Smooth muscle cell (in vitro differentiated cells): ENCODE results near the gene SPOPL. TPM values are rescaled to one million over a fixed set of nuclear protein-coding genes. Genes with fewer than 3 reads are reported as not detected.
"Not testable (repeated sequence)": the region's sequence is repeated elsewhere in the genome, so short reads cannot be mapped to it uniquely, and the experiment has no call there.

ENCODE experiments used
- DNase-seq: peaks from one replicate; lab custom pipeline; 2025; ENCODE audit not compliant: unreplicated experiment; lab: John Stamatoyannopoulos, UW
- H2AFZ ChIP-seq: fragments of 200-600 bp; sonication (generic); 2 replicates; pipeline ENCODE4 v1.6.0; 2016; ENCODE audit warnings: antibody characterized with exemption, low read depth, mild to moderate bottlenecking
- H3F3A ChIP-seq: fragments of 200-600 bp; sonication (generic); 2 replicates; pipeline ENCODE4 v1.6.0; 2017; ENCODE audit warnings: antibody characterized with exemption, low read depth
- H3K27ac ChIP-seq: fragments of 200-600 bp; sonication (generic); 2 replicates; pipeline ENCODE4 v1.5.1; 2016; ENCODE audit warnings: low read depth, mild to moderate bottlenecking
- H3K27me3 ChIP-seq: fragments of 200-600 bp; sonication (generic); 2 replicates; pipeline ENCODE4 v1.6.1; 2016; ENCODE audit warnings: low read depth, mild to moderate bottlenecking
- H3K36me3 ChIP-seq: fragments of 200-600 bp; sonication (generic); 2 replicates; pipeline ENCODE4 v1.5.1; 2016; ENCODE audit warnings: low read depth
- H3K4me1 ChIP-seq: fragments of 200-600 bp; sonication (generic); 2 replicates; pipeline ENCODE4 v1.5.1; 2016; ENCODE audit warnings: low read depth
- H3K4me2 ChIP-seq: fragments of 200-600 bp; sonication (generic); 2 replicates; pipeline ENCODE4 v1.6.0; 2016; ENCODE audit warnings: mild to moderate bottlenecking
- H3K4me3 ChIP-seq: fragments of 200-600 bp; sonication (generic); 2 replicates; pipeline ENCODE4 v1.5.1; 2016; ENCODE audit warnings: mild to moderate bottlenecking
- H3K79me2 ChIP-seq: fragments of 200-600 bp; sonication (generic); 2 replicates; pipeline ENCODE4 v1.6.0; 2016; ENCODE audit warnings: low read depth, mild to moderate bottlenecking
- H3K9ac ChIP-seq: fragments of 200-600 bp; sonication (generic); 2 replicates; pipeline ENCODE4 v1.6.0; 2016; ENCODE audit warnings: low read depth
- H3K9me3 ChIP-seq: fragments of 200-600 bp; sonication (generic); replicated peaks from 2 replicates; pipeline ENCODE4 v1.5.1; 2016; ENCODE audit warnings: low read depth
- H4K20me1 ChIP-seq: fragments of 200-600 bp; sonication (generic); 2 replicates; pipeline ENCODE4 v1.6.0; 2016; ENCODE audit warnings: low read depth
- WGBS: methylation state at CpG from one replicate; pipeline ENCODE4 v1.1.7; 2016; ENCODE audit warnings: low lambda C conversion rate; 5-methylcytosine and 5-hydroxymethylcytosine counted together
- polyA plus RNA-seq: library from polyadenylated mRNA; unstranded; fragments of >200 nt; fragmentation: Nextera tagmentation; extraction: Ambion mirVana; gene quantifications from 2 replicates; pipeline ENCODE4 v1.2.1, GENCODE V29; 2016
- total RNA-seq: library from RNA; depleted of rRNA; stranded (reverse); fragments of >200 nt; gene quantifications from 2 replicates; pipeline ENCODE4 v1.2.3, GENCODE V29; 2014
- TF ChIP-seq, protein P1 (sequence below): fragments of 200-600 bp; sonication (generic); IDR thresholded peaks from 2 replicates; pipeline ENCODE4 v1.5.1; 2017; ENCODE audit warnings: borderline replicate concordance, mild to moderate bottlenecking, antibody characterized with exemption; ENCODE audit not compliant: insufficient read depth, poor library complexity, severe bottlenecking

The SPOPL gene
- total and polyA plus RNA-seq, 2 experiments from 2014 or later = 3.7 to 27.7 TPM

DNA sequence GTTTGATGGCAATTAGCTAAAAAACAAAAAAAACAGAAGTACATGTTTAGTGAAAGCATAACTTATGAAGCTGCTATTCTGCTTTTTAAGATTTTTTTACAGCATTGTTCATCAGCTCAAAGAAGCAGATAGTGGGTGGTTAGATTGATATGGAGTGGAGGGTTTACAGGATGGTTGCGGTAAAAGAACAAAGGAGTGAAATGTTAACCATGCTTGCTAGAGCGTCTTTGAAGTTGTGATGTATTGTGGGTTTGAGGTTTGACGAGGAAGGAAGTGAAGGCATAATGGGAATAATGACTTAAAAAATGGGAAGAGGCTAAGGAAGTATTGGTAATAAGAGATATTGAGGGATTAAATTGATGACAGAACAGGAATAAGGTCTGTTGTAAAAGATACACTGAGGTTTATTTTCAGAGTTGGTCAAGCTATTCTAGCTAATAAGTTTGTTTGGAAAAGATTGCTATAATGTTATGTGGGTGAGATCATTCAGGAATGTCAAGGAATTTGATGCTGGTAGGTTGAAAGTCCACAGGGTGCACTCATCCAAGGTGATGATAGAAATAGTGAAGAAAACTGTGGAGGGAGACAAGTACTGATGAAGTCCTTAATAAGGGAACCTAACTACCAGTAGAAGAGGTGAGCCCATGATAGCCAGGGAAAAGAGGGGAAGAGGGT, 14.6 kb downstream of the SPOPL start:
- TF ChIP-seq, protein P1, sequence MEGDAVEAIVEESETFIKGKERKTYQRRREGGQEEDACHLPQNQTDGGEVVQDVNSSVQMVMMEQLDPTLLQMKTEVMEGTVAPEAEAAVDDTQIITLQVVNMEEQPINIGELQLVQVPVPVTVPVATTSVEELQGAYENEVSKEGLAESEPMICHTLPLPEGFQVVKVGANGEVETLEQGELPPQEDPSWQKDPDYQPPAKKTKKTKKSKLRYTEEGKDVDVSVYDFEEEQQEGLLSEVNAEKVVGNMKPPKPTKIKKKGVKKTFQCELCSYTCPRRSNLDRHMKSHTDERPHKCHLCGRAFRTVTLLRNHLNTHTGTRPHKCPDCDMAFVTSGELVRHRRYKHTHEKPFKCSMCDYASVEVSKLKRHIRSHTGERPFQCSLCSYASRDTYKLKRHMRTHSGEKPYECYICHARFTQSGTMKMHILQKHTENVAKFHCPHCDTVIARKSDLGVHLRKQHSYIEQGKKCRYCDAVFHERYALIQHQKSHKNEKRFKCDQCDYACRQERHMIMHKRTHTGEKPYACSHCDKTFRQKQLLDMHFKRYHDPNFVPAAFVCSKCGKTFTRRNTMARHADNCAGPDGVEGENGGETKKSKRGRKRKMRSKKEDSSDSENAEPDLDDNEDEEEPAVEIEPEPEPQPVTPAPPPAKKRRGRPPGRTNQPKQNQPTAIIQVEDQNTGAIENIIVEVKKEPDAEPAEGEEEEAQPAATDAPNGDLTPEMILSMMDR = no peak
- DNase-seq = no peak
- H3K9ac ChIP-seq = no peak overlapping the region
- no peak overlapping the region for H3K27ac ChIP-seq
- peak overlapping the region; percentile 32 for H3K4me2 ChIP-seq
- H3K4me1 ChIP-seq = peaks cover 17% of the 10 kb centered on the region
- no peak overlapping the region for H2AFZ ChIP-seq
- no peaks in the 10 kb centered on the region for H3K9me3 ChIP-seq
- H3K4me3 ChIP-seq = no peak overlapping the region
- no peaks in the 10 kb centered on the region for H3F3A ChIP-seq
- WGBS = 35% methylated on average over 3 of the region's 3 CpGs
- peaks cover 97% of the 10 kb centered on the region for H4K20me1 ChIP-seq
- no peaks in the 10 kb centered on the region for H3K27me3 ChIP-seq
- H3K36me3 ChIP-seq = no peaks in the 10 kb centered on the region
- peaks cover 99% of the 10 kb centered on the region for H3K79me2 ChIP-seq

DNA sequence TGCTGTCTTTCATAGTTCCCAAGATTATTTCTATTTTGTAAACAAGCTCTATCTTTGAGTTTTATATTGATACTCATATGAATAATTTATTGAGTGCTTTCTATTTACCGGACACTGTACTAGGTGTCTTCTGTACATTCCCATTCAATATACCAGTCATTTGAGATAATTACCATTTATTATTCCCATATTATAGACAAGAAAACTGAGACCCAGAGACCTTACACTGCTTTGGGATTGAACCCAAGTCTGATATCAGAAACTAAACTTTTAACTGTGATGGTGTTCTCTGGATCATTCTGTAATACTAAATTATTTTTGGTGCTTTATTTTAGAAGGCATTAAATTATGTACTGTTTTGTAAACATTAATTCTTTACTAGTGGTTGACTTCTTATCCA, 17.3 kb downstream of the SPOPL start:
- no peaks in the 10 kb centered on the region for H3K9me3 ChIP-seq
- H4K20me1 ChIP-seq = peaks cover 82% of the 10 kb centered on the region
- H3K9ac ChIP-seq = no peak overlapping the region
- H3K79me2 ChIP-seq = peaks cover 98% of the 10 kb centered on the region
- no peaks in the 10 kb centered on the region for H3K27me3 ChIP-seq
- no peak overlapping the region for H3K4me3 ChIP-seq
- 100% methylated on average over 1 of the region's 1 CpG for WGBS
- TF ChIP-seq, protein P1 = no peak
- H3K36me3 ChIP-seq = no peaks in the 10 kb centered on the region
- H3K4me1 ChIP-seq = peaks cover 21% of the 10 kb centered on the region
- H3K4me2 ChIP-seq = no peak overlapping the region
- DNase-seq = no peak
- H2AFZ ChIP-seq = no peak overlapping the region
- no peaks in the 10 kb centered on the region for H3F3A ChIP-seq
- no peak overlapping the region for H3K27ac ChIP-seq

GRCh38 chr2:138521821-138522220, 20.3 kb downstream of the SPOPL start:
- Histone ChIP-seq H3K9me3 (no peaks in the 10 kb centered on the region), H2AFZ (no peak overlapping the region), H3K4me2 (no peak overlapping the region), H3K27me3 (no peaks in the 10 kb centered on the region), H3K4me1 (peaks cover 7% of the 10 kb centered on the region), H4K20me1 (peaks cover 66% of the 10 kb centered on the region), H3K4me3 (no peak overlapping the region), H3K79me2 (peaks cover 98% of the 10 kb centered on the region), H3K36me3 (no peaks in the 10 kb centered on the region), H3F3A (no peaks in the 10 kb centered on the region), H3K9ac (no peak overlapping the region), H3K27ac (no peak overlapping the region)
- WGBS = 69% methylated on average over 5 of the region's 5 CpGs
- no peak for DNase-seq
- TF ChIP-seq, protein P1 = no peak

- Histone ChIP-seq H3K4me3 (no peak overlapping the region), H3K27me3 (no peaks in the 10 kb centered on the region), H3K27ac (no peak overlapping the region), H3K4me1 (peaks cover 7% of the 10 kb centered on the region), H3K9me3 (no peaks in the 10 kb centered on the region), H4K20me1 (peaks cover 66% of the 10 kb centered on the region), H3K79me2 (peaks cover 98% of the 10 kb centered on the region), H3K36me3 (no peaks in the 10 kb centered on the region), H2AFZ (no peak overlapping the region), H3F3A (no peaks in the 10 kb centered on the region), H3K4me2 (no peak overlapping the region), H3K9ac (no peak overlapping the region)
- no peak for DNase-seq
- TF ChIP-seq, protein P1 = no peak
- 73% methylated on average over 3 of the region's 3 CpGs for WGBS
Measured at GRCh38 chr2:138522556-138522955, 21.0 kb downstream of the SPOPL start.

DNA sequence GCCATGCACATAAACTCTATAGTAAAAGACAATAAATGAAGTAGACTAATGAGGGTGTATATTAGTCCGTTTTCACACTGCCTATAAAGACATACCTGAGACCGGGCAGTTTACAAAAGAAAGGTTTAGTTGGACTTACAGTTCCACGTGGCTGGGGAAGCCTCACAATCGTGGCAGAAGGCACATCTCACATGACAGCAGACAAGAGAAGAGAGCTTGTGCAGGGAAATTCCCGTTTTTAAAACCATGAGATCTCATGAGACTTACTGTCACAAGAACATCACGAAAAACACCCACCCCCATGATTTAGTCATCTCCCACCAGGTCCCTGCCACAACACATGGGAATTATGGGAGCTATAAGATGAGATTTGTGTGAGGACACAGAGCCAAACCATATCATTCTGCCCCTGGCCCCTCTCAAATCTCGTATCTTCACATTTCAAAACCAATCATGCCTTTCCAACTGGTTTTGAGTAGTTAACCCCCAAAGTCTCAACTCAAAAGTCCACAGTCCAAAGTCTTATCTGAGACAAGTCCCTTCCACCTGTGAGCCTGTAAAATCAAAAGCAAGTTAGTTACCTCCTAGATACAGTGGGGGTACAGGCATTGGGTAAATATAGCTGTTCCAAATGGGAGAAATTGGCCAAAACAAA, 21.6 kb downstream of the SPOPL start:
- Histone ChIP-seq H3K79me2 (peaks cover 98% of the 10 kb centered on the region), H4K20me1 (peaks cover 66% of the 10 kb centered on the region)
- WGBS = 92% methylated on average over 7 of the region's 7 CpGs
- not testable (repeated sequence) for H3K36me3 ChIP-seq, H3K27ac ChIP-seq, H3K9me3 ChIP-seq, H3K4me2 ChIP-seq, H2AFZ ChIP-seq, H3K9ac ChIP-seq, H3K4me3 ChIP-seq, H3K27me3 ChIP-seq, H3K4me1 ChIP-seq, DNase-seq, H3F3A ChIP-seq
